ENCODE measurements around the gene CHD5.

- TF ChIP-seq USF2 (IDR thresholded peaks at IDR 0.05; ENCODE audit: low read depth, low read length) (no peak), CTCF (conservative IDR thresholded peaks at IDR 0.05; ENCODE audit: low read depth, low read length) (no peak), POLR2A (IDR thresholded peaks at IDR 0.05; ENCODE audit: low read depth, low read length) (no peak), CEBPB (IDR thresholded peaks at IDR 0.05; ENCODE audit: low read depth, low read length) (no peak), NFE2L2 (IDR thresholded peaks at IDR 0.05; ENCODE audit: low read depth, low read length) (no peak), MXI1 (IDR thresholded peaks at IDR 0.05; ENCODE audit: borderline replicate concordance, low read depth, low read length) (no peak), RAD21 (IDR thresholded peaks at IDR 0.05; ENCODE audit: low read length) (no peak), CHD1 (IDR thresholded peaks at IDR 0.05; ENCODE audit: low read depth, low read length) (no peak), RFX5 (IDR thresholded peaks at IDR 0.05; ENCODE audit: low read depth, low read length) (no peak), MAZ (IDR thresholded peaks at IDR 0.05; ENCODE audit: borderline replicate concordance, low read depth, low read length) (no peak), MAFK (IDR thresholded peaks at IDR 0.05; ENCODE audit: low read depth, low read length) (no peak), RCOR1 (IDR thresholded peaks at IDR 0.05; ENCODE audit: insufficient replicate concordance, low read length) (no peak), BHLHE40 (IDR thresholded peaks at IDR 0.05; ENCODE audit: low read depth, low read length) (no peak)
- TF ChIP-seq, protein P1, sequence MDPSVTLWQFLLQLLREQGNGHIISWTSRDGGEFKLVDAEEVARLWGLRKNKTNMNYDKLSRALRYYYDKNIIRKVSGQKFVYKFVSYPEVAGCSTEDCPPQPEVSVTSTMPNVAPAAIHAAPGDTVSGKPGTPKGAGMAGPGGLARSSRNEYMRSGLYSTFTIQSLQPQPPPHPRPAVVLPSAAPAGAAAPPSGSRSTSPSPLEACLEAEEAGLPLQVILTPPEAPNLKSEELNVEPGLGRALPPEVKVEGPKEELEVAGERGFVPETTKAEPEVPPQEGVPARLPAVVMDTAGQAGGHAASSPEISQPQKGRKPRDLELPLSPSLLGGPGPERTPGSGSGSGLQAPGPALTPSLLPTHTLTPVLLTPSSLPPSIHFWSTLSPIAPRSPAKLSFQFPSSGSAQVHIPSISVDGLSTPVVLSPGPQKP (IDR thresholded peaks at IDR 0.05; ENCODE audit: borderline replicate concordance, low read depth, low read length), result no peak
These were observed 9.3 kb downstream of the CHD5 start for GRCh38 chr1:6170742-6171201.

All from IMR-90 (cell line).